Activated T-helper 9 cell treated with anti-CD3 and anti-CD28 coated beads, Interleukin-2, amount 50 U/mL, for 16 hours (primary cell): ENCODE measurements around the gene DDX39A.

Source experiments
- DNase-seq: peaks from one replicate; pipeline ENCODE4 v3.0.0-alpha.2; 2020; ENCODE audit warnings: low read depth

The DDX39A gene

DNA sequence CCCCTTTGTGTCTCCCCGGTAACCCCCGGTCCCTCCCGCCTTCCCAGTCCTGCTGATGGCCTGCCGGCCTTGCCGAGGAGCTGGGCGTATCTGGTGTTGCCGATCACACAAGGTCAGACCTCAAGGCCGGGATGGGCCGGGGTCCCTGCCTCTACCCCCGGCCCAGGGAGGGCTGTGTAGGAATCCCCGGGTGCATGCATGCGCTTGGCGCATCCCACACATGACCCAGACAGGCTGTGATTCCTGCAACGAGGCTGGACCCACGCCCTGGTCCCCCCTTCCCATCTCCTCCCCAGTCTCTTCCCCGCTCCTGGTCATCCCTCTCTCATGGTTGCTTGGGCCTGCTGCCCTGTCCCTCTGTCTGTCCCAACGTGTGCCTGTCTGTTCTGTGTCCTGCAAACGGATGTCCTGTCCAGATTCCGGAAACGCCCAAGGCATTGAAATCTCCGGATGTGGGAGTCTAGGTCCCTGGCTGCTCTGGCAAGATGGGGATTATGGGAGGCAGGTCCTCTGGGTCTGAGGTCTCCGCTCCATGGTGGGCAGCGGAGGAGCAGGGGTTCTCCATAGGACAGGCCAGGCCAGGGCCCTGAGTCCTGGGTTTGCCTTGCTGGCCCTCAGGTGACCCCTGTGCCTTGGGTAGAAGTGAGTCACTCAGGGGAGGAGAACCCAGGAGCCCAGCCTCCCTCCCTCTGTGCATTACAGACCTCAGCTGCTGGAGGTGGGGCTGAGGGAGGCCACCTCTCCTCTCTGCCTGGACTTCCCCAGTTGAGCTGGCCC lies 15.6 kb upstream of the DDX39A start:
- no peak for DNase-seq

DNA sequence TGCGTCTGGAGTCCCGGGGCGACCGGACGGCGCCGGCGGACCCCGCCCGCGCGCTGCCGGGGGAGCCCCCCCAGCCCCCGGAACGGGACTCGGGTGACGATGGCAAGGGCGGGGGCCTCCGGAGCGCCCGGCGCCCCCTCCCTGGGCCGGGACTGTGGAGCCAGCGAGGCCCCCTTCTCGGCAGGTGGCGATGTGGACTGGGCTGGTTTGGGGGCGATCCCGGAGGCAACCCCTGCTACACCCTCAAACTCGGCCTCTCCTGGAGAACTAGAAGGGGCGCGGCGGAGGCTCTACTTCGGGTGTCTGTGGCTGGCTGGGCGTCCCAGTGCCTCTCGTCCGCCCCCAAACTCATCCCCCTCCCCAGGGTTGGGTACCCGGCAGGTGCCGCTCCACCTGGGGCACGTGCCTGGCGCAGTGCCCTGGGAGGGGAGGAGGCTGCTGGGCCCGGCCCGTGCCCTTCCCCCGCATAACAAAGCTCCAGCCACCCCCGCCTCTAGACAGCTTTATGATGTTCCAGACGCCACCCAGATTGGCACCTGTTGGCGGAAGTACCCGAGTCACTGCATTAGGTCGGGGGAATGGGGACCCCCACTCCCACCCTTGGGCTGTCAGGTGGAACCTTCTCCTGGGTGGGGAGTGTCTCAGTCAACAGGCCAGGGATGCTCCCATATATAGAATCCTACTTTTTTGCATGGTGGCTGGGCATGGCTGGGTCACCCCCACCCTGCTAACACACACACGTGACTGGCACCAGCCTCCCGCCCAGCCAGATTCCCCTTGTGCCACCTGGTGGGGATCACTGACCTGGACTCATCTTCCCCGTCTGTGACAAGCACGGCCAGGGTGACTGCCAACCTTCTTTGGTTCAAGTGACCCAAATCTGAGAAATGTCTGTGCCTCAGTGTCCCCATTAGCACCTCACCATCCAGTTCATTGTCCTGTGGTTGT lies 14.7 kb upstream of the DDX39A start:
- DNase-seq, result peak; percentile 27

DNA sequence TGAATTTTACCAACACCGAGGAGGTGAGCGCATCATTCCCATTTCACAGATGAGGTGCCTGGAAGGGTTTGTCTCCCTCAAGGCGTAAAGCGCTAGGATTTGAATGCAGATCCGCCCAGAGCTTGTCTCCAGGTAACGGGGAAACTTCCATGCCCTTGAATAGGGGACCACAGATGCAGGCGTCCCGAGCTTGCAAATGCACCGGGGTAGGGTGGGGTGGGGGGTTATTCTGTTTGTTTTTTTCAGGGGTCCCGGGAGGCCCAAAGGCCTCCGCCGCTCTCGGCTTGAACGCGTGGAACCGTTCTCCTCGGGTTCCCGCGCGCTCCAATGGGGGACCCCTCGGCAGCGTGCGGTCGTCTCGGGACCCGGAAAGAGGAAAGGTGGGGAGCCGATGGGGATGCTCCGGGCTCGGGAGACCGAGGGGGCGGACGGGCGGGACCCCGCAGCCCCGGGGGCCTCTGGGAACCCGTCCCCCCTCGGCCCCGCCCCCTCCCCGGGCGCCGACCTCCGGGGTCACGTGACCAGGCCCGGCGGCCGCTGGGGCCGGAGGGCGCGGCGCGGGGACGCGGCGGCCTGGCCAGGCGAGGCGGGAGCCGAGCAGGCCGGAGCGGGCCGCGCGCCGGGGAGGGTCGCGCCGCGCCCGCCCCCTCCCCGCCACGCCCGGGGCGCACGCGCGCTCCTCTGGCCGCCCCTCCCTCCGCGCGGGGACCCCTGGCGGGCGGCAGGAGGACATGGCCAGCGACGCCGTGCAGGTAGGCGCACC lies 13.8 kb upstream of the DDX39A start, which contains the start of gene PKN1:
PKN1 (plus strand) TSS at position 516 of the 763 bp plus-strand sequence; CDS start at position 732, 216 bp downstream.
- peak; percentile 39 for DNase-seq

DNA sequence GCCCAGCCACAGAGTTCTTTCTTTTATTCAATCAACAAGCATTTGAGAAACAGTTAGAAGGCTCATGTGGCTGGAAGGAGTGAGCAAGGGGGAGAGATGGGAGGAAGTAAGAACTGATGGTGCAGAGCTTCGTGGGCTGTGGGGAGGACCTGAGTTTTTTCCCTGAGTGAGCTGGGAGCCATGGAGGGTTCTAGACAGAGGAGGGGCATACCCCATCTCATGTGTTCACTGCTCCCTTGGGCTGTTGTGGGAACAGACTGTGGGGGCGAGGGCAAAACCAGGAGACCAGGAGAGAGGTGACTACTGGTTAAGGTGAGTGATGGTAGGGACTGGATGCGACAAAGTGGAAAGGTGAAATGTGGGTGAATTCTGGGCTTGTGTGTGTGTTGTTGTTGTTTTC lies 11.6 kb upstream of the DDX39A start:
- DNase-seq, result no peak

DNA sequence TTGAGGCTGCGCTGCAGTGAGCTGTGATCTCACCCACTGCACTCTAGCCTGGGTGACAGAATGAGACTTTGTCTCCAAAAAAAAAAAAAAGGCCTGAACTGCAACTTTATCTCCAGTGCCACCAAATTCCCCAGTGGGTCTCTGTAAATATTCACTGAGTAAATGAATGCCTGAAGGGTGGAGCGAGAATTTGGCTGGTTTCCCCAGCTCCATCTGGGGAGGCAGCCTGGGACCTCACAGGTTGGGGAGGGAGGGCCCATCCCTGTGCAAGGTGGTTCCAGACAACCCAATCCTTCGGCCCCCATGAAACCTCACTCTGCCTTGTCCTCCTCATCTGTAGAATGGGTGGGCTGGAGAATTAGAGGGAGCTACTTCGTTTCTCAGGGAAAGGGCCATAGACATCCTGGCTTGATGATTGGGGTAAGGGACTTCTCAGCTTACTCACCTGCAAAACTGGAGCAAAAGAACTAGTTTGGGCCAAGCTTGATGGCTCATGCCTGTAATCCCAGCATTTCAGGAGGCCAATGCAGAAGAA lies 9.8 kb upstream of the DDX39A start:
- no peak for DNase-seq

DNA sequence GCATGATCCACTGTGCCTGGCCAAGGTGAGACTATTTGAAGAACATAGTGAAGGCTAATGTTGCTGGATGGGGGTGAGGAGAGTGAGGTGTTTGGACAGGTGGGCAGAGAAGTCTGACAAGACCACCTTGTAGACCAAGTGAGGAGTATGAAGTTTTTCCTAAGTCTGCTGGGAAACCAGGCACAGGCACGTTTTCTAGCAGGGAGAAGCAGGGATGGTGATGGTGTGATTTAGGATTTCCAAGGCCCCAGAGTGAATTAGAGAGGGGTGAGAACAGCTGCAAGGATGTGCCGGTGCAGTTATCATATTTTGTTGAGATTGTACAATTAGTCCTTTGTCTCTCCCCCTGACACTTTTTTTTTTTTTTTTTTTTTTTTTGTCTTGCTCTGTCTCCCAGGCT lies 8.3 kb upstream of the DDX39A start:
- DNase-seq, result no peak

DNA sequence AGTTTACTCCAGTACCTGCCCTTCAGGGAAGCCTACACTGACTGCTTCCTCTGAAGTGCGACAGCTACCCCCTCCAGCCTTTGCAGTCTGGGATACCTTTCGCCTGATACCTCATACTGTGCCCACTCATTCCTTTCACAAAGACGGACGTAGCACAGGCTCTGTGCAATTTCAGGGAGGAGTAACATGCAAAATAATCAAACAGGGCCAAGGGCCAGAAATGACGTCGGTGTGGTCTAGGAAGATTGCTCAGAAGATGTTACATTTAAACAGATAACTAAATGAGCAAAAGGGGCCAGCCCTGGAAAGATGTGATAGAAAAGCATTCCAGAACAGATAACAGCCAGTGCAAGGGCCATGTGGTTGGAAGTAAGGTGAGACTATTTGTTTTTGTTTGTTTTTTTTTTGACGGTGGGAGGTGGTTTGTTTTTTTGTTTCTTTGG lies 6.6 kb upstream of the DDX39A start:
- DNase-seq, result no peak

DNA sequence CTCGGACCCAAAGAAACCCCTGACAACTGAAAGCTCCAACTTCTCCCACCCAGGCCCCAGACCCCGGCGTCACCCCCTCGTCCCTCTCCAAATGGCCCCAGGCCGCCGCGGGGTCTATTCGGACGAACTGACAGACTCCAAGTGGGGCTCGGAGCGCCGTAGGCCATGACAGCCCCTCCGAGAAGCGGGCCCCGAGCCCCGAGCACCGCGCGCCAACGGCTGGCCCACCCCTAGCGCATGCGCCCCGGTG lies 360 bp downstream of the DDX39A start:
- no peak for DNase-seq

DNA sequence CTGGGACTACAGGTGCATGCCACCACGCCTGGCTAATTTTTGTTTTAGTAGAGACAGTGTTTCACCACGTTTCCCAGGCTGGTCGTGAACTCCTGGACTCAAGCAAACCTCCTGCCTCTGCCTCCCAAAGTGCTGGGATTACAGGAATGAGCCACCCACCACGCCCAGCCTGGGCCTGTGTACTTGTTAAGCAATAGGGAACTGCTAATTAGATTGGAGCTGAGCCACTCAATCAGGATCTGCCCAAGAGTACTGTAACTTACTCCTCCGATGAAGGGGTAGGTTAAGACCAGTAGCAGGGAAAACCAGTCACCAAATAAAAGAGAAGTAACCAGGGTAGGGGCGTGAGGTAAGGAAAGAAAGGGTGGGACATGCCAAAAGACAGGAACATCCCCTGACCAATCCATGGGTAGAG lies 2.3 kb downstream of the DDX39A start:
- DNase-seq, result no peak

DNA sequence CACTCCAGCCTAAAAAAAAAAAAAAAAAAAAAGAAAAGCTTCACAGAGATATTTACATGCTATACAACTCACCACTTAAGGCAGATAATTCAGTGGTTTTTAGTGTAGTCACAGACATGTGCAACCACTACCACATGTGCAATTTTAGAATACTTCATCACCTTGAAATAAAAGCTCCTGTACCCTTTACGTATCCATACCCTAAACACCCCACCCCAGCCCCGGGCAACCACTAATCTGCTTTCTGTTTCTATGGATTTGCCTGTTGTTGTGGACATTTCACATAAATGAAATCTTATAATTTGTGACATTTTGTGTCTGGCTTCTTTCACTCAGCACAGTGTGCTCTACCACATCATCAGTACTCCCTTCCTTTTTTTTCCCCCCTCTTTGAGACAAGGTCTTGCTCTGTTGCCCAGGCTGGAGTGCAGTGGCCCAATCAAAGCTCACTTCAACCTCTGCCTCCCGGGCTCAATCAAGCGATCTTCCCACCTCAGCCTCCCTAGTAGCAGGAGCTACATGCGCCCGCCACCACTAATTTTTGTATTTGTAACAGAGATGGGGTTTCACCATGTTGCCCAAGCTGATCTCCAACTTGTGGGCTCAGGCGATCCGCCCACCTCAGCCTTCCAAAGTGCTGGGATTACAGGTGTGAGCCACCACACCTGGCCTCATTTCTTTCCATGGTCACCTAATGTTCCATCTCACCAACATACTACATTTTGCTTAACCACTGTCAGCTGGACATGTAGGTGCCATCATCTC lies 4.0 kb downstream of the DDX39A start:
- no peak for DNase-seq

DNA sequence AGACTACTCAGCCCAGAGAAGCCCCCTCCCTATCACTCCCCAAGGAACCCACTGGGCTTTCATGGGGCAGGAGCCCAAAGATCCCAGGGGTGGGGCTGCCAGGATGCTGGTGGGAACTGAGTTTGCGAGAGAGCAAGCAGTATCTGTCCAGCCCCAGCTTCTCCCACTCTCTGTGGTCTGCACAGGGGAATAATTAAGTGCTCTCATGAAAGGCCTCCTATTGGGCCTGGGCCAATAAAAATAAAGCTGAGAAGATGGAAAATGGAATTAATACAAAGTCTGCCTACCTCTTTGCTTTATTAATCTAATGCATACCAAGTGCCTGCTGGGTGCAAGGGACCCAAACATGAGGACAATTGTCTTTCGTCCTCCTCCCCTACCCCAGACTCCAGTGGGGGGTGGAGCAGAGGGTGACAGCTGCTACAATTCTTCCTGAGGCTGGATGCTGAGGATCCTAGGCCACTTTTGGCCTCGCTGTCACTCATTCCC lies 5.4 kb downstream of the DDX39A start:
- DNase-seq, result no peak

DNA sequence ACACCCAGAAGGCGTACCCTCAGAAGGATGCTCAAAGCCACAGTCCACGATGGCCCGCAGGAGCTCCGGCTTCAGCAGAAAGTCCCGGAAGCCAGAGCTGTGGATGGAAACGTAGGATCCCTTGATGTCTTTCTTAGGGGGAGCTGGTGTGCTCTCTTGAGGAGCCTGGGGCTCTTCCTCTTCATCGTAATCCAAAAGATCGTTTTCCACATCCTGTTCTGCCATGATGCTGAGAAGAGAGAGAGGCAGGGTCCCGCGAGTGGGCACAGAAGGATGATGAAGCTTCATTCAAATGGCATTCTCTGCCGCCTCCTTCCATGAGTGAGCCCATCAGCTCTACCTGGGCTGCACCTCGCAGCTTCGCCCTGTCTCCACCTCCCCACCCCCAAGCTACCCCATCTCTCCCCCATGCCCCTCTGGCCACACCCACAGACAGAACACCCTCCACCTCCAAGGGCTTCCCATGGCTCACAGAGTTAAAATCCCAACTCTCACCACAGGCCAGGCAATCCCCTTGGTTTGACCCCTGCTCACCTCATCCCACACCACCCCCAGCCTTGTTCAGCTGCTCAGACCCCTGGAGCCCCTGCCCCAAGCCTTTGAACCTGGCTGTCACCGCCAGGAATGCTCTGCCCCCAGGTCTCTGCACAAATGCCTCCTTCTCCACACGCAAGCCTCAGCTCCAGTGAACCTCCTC lies 6.0 kb downstream of the DDX39A start:
- no peak for DNase-seq

DNA sequence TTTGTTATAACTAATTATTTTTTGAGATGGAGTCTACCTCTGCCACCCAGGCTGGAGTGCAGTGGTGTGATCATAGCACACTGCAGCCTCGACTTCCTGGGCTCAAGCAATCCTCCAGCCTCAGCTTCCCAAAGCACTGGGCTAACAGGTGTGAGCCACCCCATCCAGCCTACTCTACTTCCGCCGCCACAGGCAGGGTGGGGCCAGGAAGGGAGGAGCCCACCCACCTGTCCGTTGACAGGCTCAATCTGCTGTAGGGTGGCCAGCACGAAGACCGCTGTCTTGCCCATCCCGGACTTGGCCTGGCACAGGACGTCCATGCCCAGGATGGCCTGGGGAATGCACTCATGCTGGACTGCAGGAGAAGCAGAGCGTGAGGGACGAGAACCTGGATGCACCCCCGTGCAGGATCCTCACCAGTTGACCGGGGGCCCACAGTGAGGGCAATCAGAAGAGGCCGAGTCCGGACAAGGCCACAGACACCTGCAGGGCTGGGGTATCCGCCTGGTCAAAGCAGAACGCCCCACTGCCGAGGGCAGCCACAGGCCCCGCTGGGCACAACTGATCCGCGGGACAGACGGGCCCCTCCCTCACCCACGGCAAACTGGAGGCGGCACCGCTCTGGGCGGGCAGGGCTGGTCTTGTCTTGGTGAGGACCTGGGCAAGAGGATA lies 6.7 kb downstream of the DDX39A start:
- DNase-seq, result no peak

DNA sequence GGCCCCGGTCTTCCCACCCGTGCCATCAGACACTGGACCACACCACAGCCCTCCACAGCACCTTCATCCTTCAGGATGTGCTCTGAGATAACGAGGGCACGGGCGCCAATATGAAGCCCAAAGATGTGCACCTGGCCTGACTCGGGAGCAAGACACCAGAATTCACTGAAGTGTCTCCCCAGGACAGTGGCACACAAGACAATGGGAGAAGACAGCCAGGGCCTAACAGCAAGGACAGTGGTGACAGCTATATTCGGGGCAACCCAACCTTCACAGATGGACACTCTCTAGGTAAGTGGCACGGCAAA lies 7.2 kb downstream of the DDX39A start:
- no peak for DNase-seq

DNA sequence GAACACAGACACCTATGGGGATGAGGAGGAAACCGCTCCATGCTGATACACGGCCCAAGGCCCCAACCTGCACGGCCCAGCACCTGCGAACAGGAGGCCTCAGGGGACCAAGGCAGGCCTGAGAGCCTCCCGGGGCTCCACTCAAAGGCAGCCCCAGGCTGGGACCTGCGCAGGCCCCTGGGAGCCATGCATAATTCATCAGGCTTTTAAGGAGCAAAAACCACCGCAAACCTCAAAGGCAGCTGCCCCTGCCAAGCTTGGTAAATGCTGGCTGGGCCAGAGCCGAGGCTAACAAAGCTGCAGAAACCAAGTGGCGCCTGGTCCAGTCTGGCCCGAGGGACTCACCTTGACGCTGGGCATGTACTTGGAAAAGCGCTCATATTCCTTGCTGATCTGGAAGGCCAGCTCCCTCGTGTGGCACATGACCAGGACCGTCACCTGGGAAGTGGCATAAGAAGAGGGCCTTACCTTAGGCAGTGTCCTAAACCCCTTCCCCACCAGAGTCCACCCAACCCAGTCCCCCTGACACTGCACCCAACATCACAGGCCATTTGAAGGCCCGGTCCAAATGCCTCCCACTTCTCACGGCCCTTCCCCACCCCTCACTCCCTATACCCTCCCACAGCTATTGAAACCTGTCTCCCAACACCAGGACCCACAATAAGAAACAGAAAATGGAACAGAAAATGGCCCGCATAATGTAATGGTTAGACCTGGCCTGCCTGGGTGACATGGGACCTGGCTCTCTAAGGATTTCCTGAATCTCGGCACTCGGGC lies 7.8 kb downstream of the DDX39A start:
- no peak for DNase-seq

DNA sequence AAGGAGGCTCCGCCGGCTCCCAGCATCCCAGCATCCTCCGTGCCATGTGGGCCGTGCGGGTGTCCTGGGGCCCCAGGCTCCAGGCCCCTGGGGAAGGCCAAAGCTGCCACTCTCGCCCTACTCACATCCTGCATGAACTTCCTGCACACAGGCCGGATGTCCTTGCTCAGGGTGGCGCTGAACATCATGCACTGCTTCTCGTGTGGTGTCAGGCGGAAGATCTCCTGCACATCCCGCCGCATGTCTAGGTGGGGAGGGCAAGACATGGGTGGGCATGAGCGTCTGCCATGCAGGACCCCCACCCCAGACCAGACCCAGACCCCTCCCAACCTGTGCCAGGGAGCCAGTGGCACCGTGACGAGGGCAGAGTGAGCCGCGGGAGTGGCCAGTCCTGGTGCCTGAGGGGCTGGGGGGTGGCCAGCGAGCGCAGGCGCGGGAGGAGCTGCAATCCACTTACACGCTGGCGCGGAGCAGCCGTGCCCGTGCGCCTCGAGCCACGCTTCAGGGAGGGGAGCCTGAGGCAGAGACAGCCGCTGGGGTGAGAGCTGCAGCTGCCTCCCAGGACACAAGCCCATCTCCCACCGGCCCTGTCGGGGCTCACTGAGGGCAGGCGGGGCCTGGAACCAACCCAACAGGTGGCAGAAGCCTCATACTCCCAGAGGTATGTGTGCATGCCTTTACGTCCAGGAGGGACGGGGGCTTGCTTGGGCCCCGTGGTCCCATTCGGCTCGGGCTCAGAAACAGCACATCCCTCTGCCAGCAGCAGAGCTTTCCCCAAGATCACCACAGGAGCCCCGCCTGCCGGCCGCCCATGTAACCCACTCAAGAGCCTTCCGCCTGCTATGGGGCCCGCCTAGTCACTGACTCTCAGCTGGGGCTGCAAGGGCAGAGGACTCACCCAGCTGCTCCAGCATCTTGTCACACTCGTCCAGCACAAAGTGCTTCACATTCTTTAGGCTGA lies 8.8 kb downstream of the DDX39A start:
- no peak for DNase-seq

DNA sequence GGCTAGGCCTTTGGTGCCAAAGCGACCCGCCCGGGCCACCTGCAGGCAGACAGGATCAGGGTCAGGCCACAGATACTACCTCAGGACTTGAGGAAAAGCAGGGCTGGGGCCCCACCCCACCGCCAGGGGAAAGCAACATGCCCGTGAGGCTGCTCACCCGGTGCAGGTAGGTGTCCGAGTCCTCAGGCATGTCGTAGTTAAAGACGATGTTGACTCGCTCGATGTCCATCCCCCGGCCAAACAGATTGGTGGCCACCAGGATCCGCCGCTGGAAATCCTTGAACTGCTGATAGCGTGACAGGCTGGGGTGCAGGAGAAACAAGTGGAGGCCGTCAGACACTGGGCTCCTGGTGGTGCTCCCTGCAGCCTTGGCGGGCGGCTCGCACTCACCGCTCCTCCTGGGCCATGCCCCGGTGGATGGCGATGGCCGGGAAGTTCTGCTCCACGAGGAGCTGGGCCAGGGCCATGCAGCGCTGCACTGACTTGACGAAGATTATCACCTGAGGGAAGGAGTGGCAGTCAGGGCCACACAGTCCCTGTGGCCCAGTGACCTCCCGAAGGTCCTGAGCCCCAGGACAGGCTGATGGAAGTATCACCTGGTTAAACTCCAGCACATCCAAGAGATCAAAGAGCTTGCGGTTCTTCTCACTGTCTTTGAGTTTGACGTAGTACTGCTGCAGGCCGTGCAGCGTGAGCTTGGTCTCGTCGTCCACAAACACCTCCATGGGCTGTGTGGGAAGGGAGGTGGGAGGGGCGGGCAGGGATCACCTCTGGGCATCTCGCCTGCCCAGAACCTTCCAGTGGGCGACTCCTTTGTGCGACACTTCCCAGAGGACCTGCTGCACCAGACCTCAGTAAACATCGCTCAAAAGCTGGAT lies 9.8 kb downstream of the DDX39A start:
- no peak for DNase-seq
